ENCODE results near the gene TMEM121.
A peak's percentile ranks its signal among the peaks of the same experiment; 100 is the strongest.

TMEM121 gene

GRCh38 chr14:105525861-105526775 lies at the start of gene TMEM121:
TSS of gene TMEM121 (plus strand) at chr14:105526583. CDS start at chr14:105528835, 2,252 bp downstream.
- H3K9me3 Mint-ChIP-seq, result no peaks in the 10 kb centered on the region
- CTCF ChIA-PET, result interaction anchor here (0.8 kb wide), 1 partner anchor 36 kb away, joined by 3 read pairs; no protein-coding TSS in a partner anchor
- DNase-seq, result peak; percentile 60
- peaks cover 29% of the 10 kb centered on the region for H3K4me1 Mint-ChIP-seq
- H3K27ac Mint-ChIP-seq, result no peak within 1 kb of the TSS
- peaks cover 78% of the 10 kb centered on the region for H3K27me3 Mint-ChIP-seq
- H3K36me3 Mint-ChIP-seq, result no peaks in the 10 kb centered on the region
- peak within 1 kb of the TSS; percentile 69 for H3K4me3 Mint-ChIP-seq

- peaks cover 36% of the 10 kb centered on the region for H3K4me1 Mint-ChIP-seq
- CTCF ChIA-PET, result interaction anchor here (1.2 kb wide), 1 partner anchor 13 kb away, joined by 7 read pairs; no protein-coding TSS in a partner anchor
- H3K4me3 Mint-ChIP-seq, result peak overlapping the region; percentile 41
- H3K27ac Mint-ChIP-seq, result no peak overlapping the region
- H3K27me3 Mint-ChIP-seq, result peaks cover 68% of the 10 kb centered on the region
- DNase-seq, result no peak
- H3K36me3 Mint-ChIP-seq, result peaks cover 2% of the 10 kb centered on the region
- H3K9me3 Mint-ChIP-seq, result no peaks in the 10 kb centered on the region
Measured at GRCh38 chr14:105476831-105477659, 49.3 kb upstream of the TMEM121 start.

GRCh38 chr14:105477660-105478397 lies 48.6 kb upstream of the TMEM121 start:
- no peaks in the 10 kb centered on the region for H3K9me3 Mint-ChIP-seq
- H3K4me3 Mint-ChIP-seq, result no peak overlapping the region
- no peak overlapping the region for H3K27ac Mint-ChIP-seq
- H3K27me3 Mint-ChIP-seq, result peaks cover 68% of the 10 kb centered on the region
- peak; percentile 52 for DNase-seq
- CTCF ChIA-PET, result no interaction called here
- H3K4me1 Mint-ChIP-seq, result peaks cover 44% of the 10 kb centered on the region
- peaks cover 2% of the 10 kb centered on the region for H3K36me3 Mint-ChIP-seq

- CTCF ChIA-PET, result no interaction called here
- H3K27me3 Mint-ChIP-seq, result peaks cover 65% of the 10 kb centered on the region
- H3K4me3 Mint-ChIP-seq, result no peak overlapping the region
- peaks cover 43% of the 10 kb centered on the region for H3K4me1 Mint-ChIP-seq
- peaks cover 2% of the 10 kb centered on the region for H3K36me3 Mint-ChIP-seq
- H3K9me3 Mint-ChIP-seq, result no peaks in the 10 kb centered on the region
- DNase-seq, result no peak
- no peak overlapping the region for H3K27ac Mint-ChIP-seq
Measured at GRCh38 chr14:105478398-105479251, 47.8 kb upstream of the TMEM121 start.

GRCh38 chr14:105479431-105480158 lies 46.8 kb upstream of the TMEM121 start:
- H3K4me1 Mint-ChIP-seq, result peaks cover 44% of the 10 kb centered on the region
- no peaks in the 10 kb centered on the region for H3K9me3 Mint-ChIP-seq
- H3K27me3 Mint-ChIP-seq, result peaks cover 63% of the 10 kb centered on the region
- H3K36me3 Mint-ChIP-seq, result peaks cover 2% of the 10 kb centered on the region
- CTCF ChIA-PET, result interaction anchor here (2.5 kb wide), 1 partner anchor 11 kb away, joined by 97 read pairs; the partner anchor contains the start of gene TEDC1
- no peak overlapping the region for H3K27ac Mint-ChIP-seq
- DNase-seq, result no peak
- H3K4me3 Mint-ChIP-seq, result no peak overlapping the region

- no peaks in the 10 kb centered on the region for H3K9me3 Mint-ChIP-seq
- H3K4me1 Mint-ChIP-seq, result peaks cover 48% of the 10 kb centered on the region
- CTCF ChIA-PET, result interaction anchor here (0.7 to 2.7 kb wide), 9 partner anchors 9 to 110 kb away, joined by 3 to 97 read pairs (median 6); partner anchors contain the start of gene TEDC1
- peaks cover 68% of the 10 kb centered on the region for H3K27me3 Mint-ChIP-seq
- H3K4me3 Mint-ChIP-seq, result no peak overlapping the region
- H3K27ac Mint-ChIP-seq, result peak overlapping the region; percentile 87
- no peak for DNase-seq
- H3K36me3 Mint-ChIP-seq, result peaks cover 2% of the 10 kb centered on the region
Measured at GRCh38 chr14:105480199-105480746, 46.1 kb upstream of the TMEM121 start.

GRCh38 chr14:105480807-105481801 lies 45.3 kb upstream of the TMEM121 start:
- H3K4me1 Mint-ChIP-seq, result peaks cover 57% of the 10 kb centered on the region
- H3K4me3 Mint-ChIP-seq, result peak overlapping the region; percentile 47
- peak; percentile 89 for DNase-seq

GRCh38 chr14:105481886-105482457 lies 44.4 kb upstream of the TMEM121 start:
- CTCF ChIA-PET, result interaction anchor here (0.6 to 2.7 kb wide), 5 partner anchors 9 to 111 kb away, joined by 5 to 97 read pairs (median 14); partner anchors contain the start of gene TEDC1
- Mint-ChIP-seq H3K27me3 (peaks cover 67% of the 10 kb centered on the region), H3K9me3 (no peaks in the 10 kb centered on the region), H3K36me3 (peaks cover 2% of the 10 kb centered on the region), H3K4me3 (peak overlapping the region; percentile 59), H3K4me1 (peaks cover 63% of the 10 kb centered on the region), H3K27ac (peak overlapping the region; percentile 93)
- peak; percentile 98 for DNase-seq

More at GRCh38 chr14:105480807-105481801, 45.3 kb upstream of the TMEM121 start:
- no peaks in the 10 kb centered on the region for H3K9me3 Mint-ChIP-seq
- peaks cover 68% of the 10 kb centered on the region for H3K27me3 Mint-ChIP-seq
- CTCF ChIA-PET, result interaction anchor here (0.7 to 2.7 kb wide), 10 partner anchors 10 to 110 kb away, joined by 3 to 97 read pairs (median 6); partner anchors contain the start of gene TEDC1
- peak overlapping the region; percentile 93 for H3K27ac Mint-ChIP-seq
- H3K36me3 Mint-ChIP-seq, result peaks cover 2% of the 10 kb centered on the region

- CTCF ChIA-PET, result interaction anchor here (0.6 to 2.7 kb wide), 5 partner anchors 8 to 112 kb away, joined by 5 to 97 read pairs (median 14); partner anchors contain the start of gene TEDC1
Measured at GRCh38 chr14:105482486-105483110, 43.8 kb upstream of the TMEM121 start.

GRCh38 chr14:105483300-105484068 lies 42.9 kb upstream of the TMEM121 start:
- no peak for DNase-seq
- Mint-ChIP-seq H3K9me3 (no peaks in the 10 kb centered on the region), H3K27ac (no peak overlapping the region), H3K4me3 (no peak overlapping the region), H3K27me3 (peaks cover 61% of the 10 kb centered on the region), H3K36me3 (peaks cover 2% of the 10 kb centered on the region), H3K4me1 (peaks cover 62% of the 10 kb centered on the region)
- CTCF ChIA-PET, result no interaction called here

More at GRCh38 chr14:105482486-105483110, 43.8 kb upstream of the TMEM121 start:
- peaks cover 65% of the 10 kb centered on the region for H3K27me3 Mint-ChIP-seq
- H3K4me3 Mint-ChIP-seq, result no peak overlapping the region
- peak overlapping the region; percentile 93 for H3K27ac Mint-ChIP-seq
- no peak for DNase-seq
- no peaks in the 10 kb centered on the region for H3K9me3 Mint-ChIP-seq
- H3K4me1 Mint-ChIP-seq, result peaks cover 60% of the 10 kb centered on the region
- H3K36me3 Mint-ChIP-seq, result no peaks in the 10 kb centered on the region
